Endothelial cell of umbilical vein (primary cell): ENCODE results near the gene ABCA2. TPM values are rescaled to one million over a fixed set of nuclear protein-coding genes. Genes with fewer than 3 reads are reported as not detected.

Experiments used
- BruUV-seq: library from RNA; stranded (reverse); fragments of 400-500 nt; replicated peaks from 2 replicates; lab custom pipeline; 2021; lab: Mats Ljungman, UMichigan
- CTCF ChIA-PET: fragments of 300-600, 350-600 bp; sonication (Branson Sonifier 250); formaldehyde crosslinking; loops from one replicate; lab custom pipeline; 2021; ENCODE audit warnings: antibody characterized with exemption, inconsistent platforms; lab: Charles Lee
- POLR2A ChIA-PET: fragments of 300-600, 350-600 bp; sonication (Branson Sonifier 250); formaldehyde crosslinking; loops from one replicate; lab custom pipeline; 2021; ENCODE audit warnings: antibody characterized with exemption, inconsistent platforms; lab: Charles Lee
- DNase-seq: peaks from one replicate; pipeline ENCODE4 v3.0.0-alpha.2; 2011; ENCODE audit warnings: low read depth, low spot score
- FAIRE-seq: peaks from 2 replicates; lab custom pipeline; 2011; peaks lifted over from hg19 to GRCh38; lab: Jason Lieb, UNC
- H2AFZ ChIP-seq: 2 replicates; pipeline ENCODE4 v1.6.0; 2012; ENCODE audit warnings: low read depth, low read length, control low read depth, inconsistent platforms
- H3K27ac ChIP-seq: 2 replicates; pipeline ENCODE4 v1.5.1; 2011; ENCODE audit warnings: low read depth, mild to moderate bottlenecking, control low read depth, low read length, moderate library complexity; ENCODE audit not compliant: insufficient read depth
- H3K27me3 ChIP-seq, 2 experiments: 2 replicates each; pipeline versions ENCODE4 v1.6.0 to v1.6.1; 2011; ENCODE audit warnings: low read length in 2 of 2, mixed read lengths in 1 of 2; ENCODE audit not compliant: control insufficient read depth in 2 of 2, insufficient read depth in 2 of 2
- H3K36me3 ChIP-seq, 2 experiments: 2 replicates in 1 of 2; 3 replicates in 1 of 2; pipeline ENCODE4 v1.5.1; 2011; ENCODE audit warnings: low read length in 2 of 2, mild to moderate bottlenecking in 1 of 2, moderate library complexity in 1 of 2; ENCODE audit not compliant: control insufficient read depth in 2 of 2, insufficient read depth in 2 of 2; ENCODE audit errors: extremely low read depth in 1 of 2
- H3K4me1 ChIP-seq: 3 replicates; pipeline ENCODE4 v1.5.1; 2011; ENCODE audit warnings: mild to moderate bottlenecking, low read length; ENCODE audit not compliant: control insufficient read depth, insufficient read depth; ENCODE audit errors: extremely low read depth
- H3K4me2 ChIP-seq: 2 replicates; pipeline ENCODE4 v1.6.1; 2011; ENCODE audit warnings: low read length, control low read depth, mixed read lengths; ENCODE audit not compliant: insufficient read depth
- H3K4me3 ChIP-seq, 3 experiments: fragments of 200-600 bp in 1 of 3; sonication (generic), shearing (Covaris generic) in 1 of 3; replicated peaks in 1 of 3; 2 replicates each; pipeline ENCODE4 v1.5.1; 2011 to 2016; ENCODE audit warnings: control low read depth in 3 of 3, low read length in 3 of 3, mild to moderate bottlenecking in 2 of 3, inconsistent platforms in 1 of 3, low read depth in 1 of 3, moderate library complexity in 1 of 3; ENCODE audit not compliant: insufficient read depth in 1 of 3
- H3K79me2 ChIP-seq: 2 replicates; pipeline ENCODE4 v1.6.0; 2012; ENCODE audit warnings: low read length, inconsistent platforms; ENCODE audit not compliant: control insufficient read depth, insufficient read depth
- H3K9ac ChIP-seq: replicated peaks from 2 replicates; pipeline ENCODE3; 2011; ENCODE audit warnings: low read length, control low read depth; ENCODE audit not compliant: insufficient read depth; ENCODE audit errors: extremely low read depth
- H3K9me1 ChIP-seq: replicated peaks from 3 replicates; pipeline ENCODE4 v1.6.0; 2011; ENCODE audit warnings: mild to moderate bottlenecking, low read length; ENCODE audit not compliant: control insufficient read depth, insufficient read depth; ENCODE audit errors: extremely low read depth
- H3K9me3 ChIP-seq: replicated peaks from 2 replicates; pipeline ENCODE4 v1.5.1; 2012; ENCODE audit warnings: low read length, inconsistent platforms; ENCODE audit not compliant: control insufficient read depth, insufficient read depth
- H4K20me1 ChIP-seq: replicated peaks from 2 replicates; pipeline ENCODE3; 2011; ENCODE audit warnings: mild to moderate bottlenecking, low read length; ENCODE audit not compliant: control insufficient read depth, insufficient read depth; ENCODE audit errors: extremely low read depth
- CTCF ChIP-seq, 2 donors: IDR thresholded peaks; 1 replicate in 1 of 2; 2 replicates in 1 of 2; pipeline ENCODE4 v1.5.1; 2011; ENCODE audit warnings: low read length in 2 of 2, mild to moderate bottlenecking in 2 of 2, moderate library complexity in 2 of 2, control low read depth in 1 of 2, inconsistent platforms in 1 of 2, low read depth in 1 of 2; ENCODE audit not compliant: insufficient read depth in 1 of 2; ENCODE audit errors: extremely low read depth in 1 of 2
- EZH2 ChIP-seq: IDR thresholded peaks from 2 replicates; pipeline ENCODE4 v1.6.1; 2012; ENCODE audit warnings: borderline replicate concordance, low read depth, mild to moderate bottlenecking, moderate library complexity, low read length, inconsistent platforms; ENCODE audit not compliant: severe bottlenecking
- FOS ChIP-seq: IDR thresholded peaks from 2 replicates; pipeline ENCODE4 v1.6.1; 2011; ENCODE audit warnings: mild to moderate bottlenecking, low read length, moderate library complexity, borderline replicate concordance; ENCODE audit not compliant: insufficient read depth
- GATA2 ChIP-seq: IDR thresholded peaks from 2 replicates; pipeline ENCODE4 v1.7.0; 2011; ENCODE audit warnings: low read depth, mild to moderate bottlenecking, moderate library complexity, mixed read lengths, low read length; ENCODE audit not compliant: insufficient read length, insufficient read depth
- JUN ChIP-seq: IDR thresholded peaks from 2 replicates; pipeline ENCODE4 v1.6.1; 2011; ENCODE audit warnings: borderline replicate concordance, low read depth; ENCODE audit not compliant: insufficient read length, insufficient read depth
- MAX ChIP-seq: IDR thresholded peaks from 2 replicates; pipeline ENCODE4 v1.6.1; 2011; ENCODE audit not compliant: insufficient read depth, insufficient read length
- MYC ChIP-seq: IDR thresholded peaks from one replicate; pipeline ENCODE4 v1.6.1; 2011; ENCODE audit warnings: mild to moderate bottlenecking, low read depth, low read length
- POLR2A ChIP-seq: IDR thresholded peaks from 2 replicates; pipeline ENCODE4 v1.6.1; 2012; ENCODE audit warnings: low read depth, mild to moderate bottlenecking, control low read depth, low read length
- POLR2AphosphoS5 ChIP-seq: IDR thresholded peaks from 2 replicates; pipeline ENCODE4 v1.6.1; 2012; ENCODE audit warnings: low read depth, mild to moderate bottlenecking, control low read depth, low read length, moderate library complexity; ENCODE audit not compliant: insufficient read depth
- dilution Hi-C: fragments of 300-500 bp; cut with MboI; formaldehyde crosslinking; loops from one replicate; pipeline ENCODE4 v1.15.0; 2019; ENCODE audit warnings: low sequenced_read_pairs; ENCODE audit not compliant: extremely low pct_ligation_motif_present
- intact Hi-C: fragments of 100-400 bp; cut with micrococcal nuclease; formaldehyde crosslinking; loops from one replicate; pipeline ENCODE4 v1.10.0; 2022
- polyA plus RNA-seq, 4 experiments: library from polyadenylated mRNA; depleted of rRNA in 3 of 4; stranded (reverse) in 3 of 4; unstranded in 1 of 4; fragments of >200 nt; gene quantifications; 2 replicates each; pipeline versions ENCODE4 v1.2.1 to v1.2.3, GENCODE V29; 2011 to 2012; ENCODE audit warnings: missing spikeins in 1 of 4
- total RNA-seq: library from RNA; stranded (reverse); gene quantifications from 2 replicates; pipeline ENCODE4 v1.2.3, GENCODE V29; 2021

Gene ABCA2
- total and polyA plus RNA-seq, 2 donors (not counting 3 experiments of a cell fraction or from before 2014, with no cell fraction given) = 20.0 to 29.1 TPM

GRCh38 chr9:136964833-136965422, 63.1 kb downstream of the ABCA2 start:
- Histone ChIP-seq H3K9me3 (no peaks in the 10 kb centered on the region), H3K4me1 (no peaks in the 10 kb centered on the region), H3K27ac (no peak overlapping the region), H3K4me3 (no peak overlapping the region), H4K20me1 (no peaks in the 10 kb centered on the region), H3K36me3 (no peaks in the 10 kb centered on the region), H3K27me3 (no peaks in the 10 kb centered on the region), H3K9me1 (no peaks in the 10 kb centered on the region), H3K79me2 (no peaks in the 10 kb centered on the region), H2AFZ (no peak overlapping the region), H3K4me2 (no peak overlapping the region), H3K9ac (no peak overlapping the region)
- no TSS peak for BruUV-seq
- ChIA-PET POLR2A (interaction anchor here (0.6 kb wide), 1 partner anchor 348 kb away, joined by 3 read pairs; no protein-coding TSS in a partner anchor), CTCF (interaction anchor here (0.8 to 1.4 kb wide), 3 partner anchors 11 to 35 kb away, joined by 3 to 6 read pairs (median 4); no protein-coding TSS in a partner anchor)
- no peak for FAIRE-seq
- TF ChIP-seq CTCF (IDR thresholded peaks at IDR 0.05; ENCODE audit: extremely low read depth in 1 of 2, insufficient read depth in 1 of 2, low read depth in 1 of 2, low read length in 2 of 2) = no peak
- intact Hi-C loops (no loop called here), dilution Hi-C loops (no loop called here)
- DNase-seq = no peak

- no peak for FAIRE-seq
Measured at GRCh38 chr9:136964171-136964689, 63.8 kb downstream of the ABCA2 start.

More at GRCh38 chr9:136964171-136964689, 63.8 kb downstream of the ABCA2 start:
- H2AFZ ChIP-seq = no peak overlapping the region
- intact Hi-C loops (no loop called here), dilution Hi-C loops (no loop called here)
- H3K79me2 ChIP-seq = no peaks in the 10 kb centered on the region
- H3K9ac ChIP-seq = no peak overlapping the region
- H3K27ac ChIP-seq = no peak overlapping the region
- TF ChIP-seq MYC = no peak
- no peak for TF ChIP-seq EZH2
- no peak for TF ChIP-seq GATA2
- no peak for TF ChIP-seq FOS
- no peak for TF ChIP-seq CTCF (IDR thresholded peaks at IDR 0.05; ENCODE audit: extremely low read depth in 1 of 2, insufficient read depth in 1 of 2, low read depth in 1 of 2, low read length in 2 of 2)
- TF ChIP-seq POLR2AphosphoS5 = no peak
- TF ChIP-seq JUN = no peak
- TF ChIP-seq POLR2A = no peak
- no peak for TF ChIP-seq MAX
- CTCF ChIA-PET = interaction anchor here (0.8 to 1.4 kb wide), 3 partner anchors 11 to 36 kb away, joined by 3 to 6 read pairs (median 4); no protein-coding TSS in a partner anchor
- no peaks in the 10 kb centered on the region for H3K36me3 ChIP-seq
- POLR2A ChIA-PET = interaction anchor here (0.6 kb wide), 1 partner anchor 349 kb away, joined by 3 read pairs; no protein-coding TSS in a partner anchor
- H3K4me3 ChIP-seq = no peak overlapping the region
- no peaks in the 10 kb centered on the region for H3K9me3 ChIP-seq
- H3K27me3 ChIP-seq = no peaks in the 10 kb centered on the region
- no peak for DNase-seq
- BruUV-seq = no TSS peak
- H3K4me2 ChIP-seq = no peak overlapping the region
- H4K20me1 ChIP-seq = no peaks in the 10 kb centered on the region
- no peaks in the 10 kb centered on the region for H3K9me1 ChIP-seq
- H3K4me1 ChIP-seq = no peaks in the 10 kb centered on the region
